GM12891 (cell line): Measurements from ENCODE around the gene SYDE2.

Experiments used
- DNase-seq: peaks from one replicate; pipeline ENCODE4 v3.0.0; 2011; ENCODE audit warnings: low spot score; ENCODE audit not compliant: insufficient read length
- FAIRE-seq: peaks from 2 replicates; lab custom pipeline; 2011; peaks lifted over from hg19 to GRCh38; lab: Jason Lieb, UNC
- PAX5 ChIP-seq: IDR thresholded peaks from 2 replicates; pipeline ENCODE4 v1.6.1; 2011; ENCODE audit warnings: low read length, moderate library complexity, mild to moderate bottlenecking; ENCODE audit not compliant: insufficient read depth, severe bottlenecking
- POLR2A ChIP-seq: IDR thresholded peaks from 2 replicates; pipeline ENCODE4 v1.6.1; 2011; ENCODE audit warnings: low read depth, low read length, control low read depth
- POLR2AphosphoS5 ChIP-seq: IDR thresholded peaks from 2 replicates; pipeline ENCODE4 v1.6.1; 2011; ENCODE audit warnings: low read depth, low read length, control low read depth
- POU2F2 ChIP-seq: IDR thresholded peaks from 2 replicates; pipeline ENCODE4 v1.6.1; 2011; ENCODE audit warnings: low read depth, mild to moderate bottlenecking, control low read depth, low read length, moderate library complexity
- SPI1 ChIP-seq: IDR thresholded peaks from 2 replicates; pipeline ENCODE4 v1.6.1; 2011; ENCODE audit warnings: low read depth, low read length, control low read depth
- TAF1 ChIP-seq: IDR thresholded peaks from 2 replicates; pipeline ENCODE4 v1.6.1; 2011; ENCODE audit warnings: low read depth, low read length, control low read depth

SYDE2 gene

GRCh38 chr1:85219853-85220610 is 19.2 kb upstream of the SYDE2 start:
- DNase-seq (no peak), FAIRE-seq (no peak)
- TF ChIP-seq POLR2AphosphoS5 (no peak), TAF1 (no peak), POU2F2 (no peak), SPI1 (no peak), POLR2A (no peak), PAX5 (no peak)

GRCh38 chr1:85216697-85217096 is 15.9 kb upstream of the SYDE2 start:
- no peak for FAIRE-seq
- no peak for TF ChIP-seq SPI1
- no peak for TF ChIP-seq TAF1
- TF ChIP-seq POU2F2, result no peak
- TF ChIP-seq POLR2A, result no peak
- TF ChIP-seq PAX5, result no peak
- TF ChIP-seq POLR2AphosphoS5, result no peak

GRCh38 chr1:85214654-85215053 is 13.8 kb upstream of the SYDE2 start:
- FAIRE-seq (no peak), DNase-seq (no peak)
- TF ChIP-seq SPI1 (no peak), PAX5 (no peak), POU2F2 (no peak), POLR2A (no peak)

More at GRCh38 chr1:85216697-85217096, 15.9 kb upstream of the SYDE2 start:
- no peak for DNase-seq

- DNase-seq, result no peak
- FAIRE-seq, result no peak
- TF ChIP-seq POLR2AphosphoS5, result no peak
- TF ChIP-seq TAF1, result no peak
- no peak for TF ChIP-seq PAX5
- TF ChIP-seq POU2F2, result no peak
- TF ChIP-seq SPI1, result no peak
- TF ChIP-seq POLR2A, result no peak
These were observed 7.7 kb upstream of the SYDE2 start for GRCh38 chr1:85208488-85208887.

GRCh38 chr1:85203573-85204171 is 2.9 kb upstream of the SYDE2 start:
- DNase-seq (no peak), FAIRE-seq (no peak)
- TF ChIP-seq POLR2AphosphoS5 (no peak), SPI1 (no peak), POLR2A (no peak), POU2F2 (no peak), PAX5 (no peak), TAF1 (no peak)

- TF ChIP-seq POLR2A, result no peak
- no peak for TF ChIP-seq POLR2AphosphoS5
- TF ChIP-seq TAF1, result no peak
- no peak for TF ChIP-seq PAX5
- TF ChIP-seq SPI1, result no peak
- TF ChIP-seq POU2F2, result no peak
- FAIRE-seq, result no peak
- no peak for DNase-seq
These were observed 2.0 kb upstream of the SYDE2 start for GRCh38 chr1:85202864-85203255.

GRCh38 chr1:85202092-85202863 is 1.5 kb upstream of the SYDE2 start:
- TF ChIP-seq POU2F2, result no peak
- TF ChIP-seq SPI1, result no peak
- TF ChIP-seq TAF1, result no peak
- no peak for TF ChIP-seq POLR2A
- no peak for TF ChIP-seq PAX5
- TF ChIP-seq POLR2AphosphoS5, result no peak
- peak; percentile 88 for FAIRE-seq
- no peak for DNase-seq

- no peak for TF ChIP-seq PAX5
- TF ChIP-seq SPI1, result no peak
- TF ChIP-seq POLR2AphosphoS5, result no peak; the same call in 1 of the 2 replicates
- TF ChIP-seq TAF1, result no peak
- FAIRE-seq (peak; percentile 41), DNase-seq (peak; percentile 53)
These were observed 700 bp upstream of the SYDE2 start for GRCh38 chr1:85201340-85202091.
